ENCODE measurements around the gene GKN1. TPM values are rescaled to one million over a fixed set of nuclear protein-coding genes. Genes with fewer than 3 reads are reported as not detected.

GKN1 gene
- total and polyA plus RNA-seq, 2 donors (not counting 1 experiment from before 2014, with no cell fraction given), result not detected

DNA sequence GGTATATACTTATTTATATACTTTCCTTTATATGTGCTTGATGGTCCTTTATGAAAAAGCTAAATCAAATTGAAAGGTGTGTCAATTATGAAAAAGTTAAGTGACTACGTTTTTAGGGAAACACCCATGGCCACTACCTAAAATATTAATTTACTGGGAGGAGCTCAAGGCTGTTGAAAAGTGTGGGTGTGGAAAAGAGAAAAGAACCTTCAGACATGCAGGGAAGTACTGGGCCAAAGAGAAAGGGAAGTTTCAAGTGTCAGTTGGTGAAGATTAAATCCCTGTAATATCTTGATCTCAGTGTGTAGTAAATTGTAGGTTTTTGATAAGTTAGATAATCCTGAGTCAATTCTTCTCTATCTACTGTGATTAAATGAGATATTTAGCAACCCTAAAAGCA is 6.2 kb upstream of the GKN1 start:
- H3K4me2 ChIP-seq (ENCODE audit: extremely low read depth, insufficient read depth, low read length), result no peak overlapping the region
- no peaks in the 10 kb centered on the region for H3K79me2 ChIP-seq (ENCODE audit: control insufficient read depth, insufficient read depth, low read length)
- peaks cover 3% of the 10 kb centered on the region for H3K4me1 ChIP-seq (ENCODE audit: control insufficient read depth, extremely low read depth, insufficient read depth, low read length)
- H3K27ac ChIP-seq (ENCODE audit: insufficient read depth, low read length), result no peak overlapping the region
- H4K20me1 ChIP-seq (ENCODE audit: control insufficient read depth, extremely low read depth, insufficient read depth, low read length), result no peaks in the 10 kb centered on the region
- H3K9ac ChIP-seq (ENCODE audit: insufficient read depth, low read length), result no peak overlapping the region
- no peak overlapping the region for H3K4me3 ChIP-seq (replicated peaks in 1 of 4; ENCODE audit: control extremely low read depth in 1 of 4, insufficient read depth in 1 of 4, low read depth in 3 of 4, low read length in 4 of 4)
- no peaks in the 10 kb centered on the region for H3K36me3 ChIP-seq (ENCODE audit: control insufficient read depth, insufficient read depth, low read length)
- no peaks in the 10 kb centered on the region for H3K27me3 ChIP-seq (ENCODE audit: control insufficient read depth, insufficient read depth, low read length)
- no peaks in the 10 kb centered on the region for H3K9me3 ChIP-seq (ENCODE audit: control insufficient read depth, insufficient read depth, low read depth, low read length)
- TF ChIP-seq EZH2 (IDR thresholded peaks at IDR 0.05; ENCODE audit: low read length, missing control alignments), result no peak
- TF ChIP-seq, protein P1, sequence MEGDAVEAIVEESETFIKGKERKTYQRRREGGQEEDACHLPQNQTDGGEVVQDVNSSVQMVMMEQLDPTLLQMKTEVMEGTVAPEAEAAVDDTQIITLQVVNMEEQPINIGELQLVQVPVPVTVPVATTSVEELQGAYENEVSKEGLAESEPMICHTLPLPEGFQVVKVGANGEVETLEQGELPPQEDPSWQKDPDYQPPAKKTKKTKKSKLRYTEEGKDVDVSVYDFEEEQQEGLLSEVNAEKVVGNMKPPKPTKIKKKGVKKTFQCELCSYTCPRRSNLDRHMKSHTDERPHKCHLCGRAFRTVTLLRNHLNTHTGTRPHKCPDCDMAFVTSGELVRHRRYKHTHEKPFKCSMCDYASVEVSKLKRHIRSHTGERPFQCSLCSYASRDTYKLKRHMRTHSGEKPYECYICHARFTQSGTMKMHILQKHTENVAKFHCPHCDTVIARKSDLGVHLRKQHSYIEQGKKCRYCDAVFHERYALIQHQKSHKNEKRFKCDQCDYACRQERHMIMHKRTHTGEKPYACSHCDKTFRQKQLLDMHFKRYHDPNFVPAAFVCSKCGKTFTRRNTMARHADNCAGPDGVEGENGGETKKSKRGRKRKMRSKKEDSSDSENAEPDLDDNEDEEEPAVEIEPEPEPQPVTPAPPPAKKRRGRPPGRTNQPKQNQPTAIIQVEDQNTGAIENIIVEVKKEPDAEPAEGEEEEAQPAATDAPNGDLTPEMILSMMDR (conservative IDR thresholded peaks at IDR 0.05 in 1 of 2, IDR thresholded peaks at IDR 0.05 in 1 of 2; ENCODE audit: low read depth in 1 of 2, low read length in 2 of 2), result no peak
- DNase-seq (ENCODE audit: low read depth in 2 of 2), result no peak
- H2AFZ ChIP-seq (ENCODE audit: low read length), result no peak overlapping the region

DNA sequence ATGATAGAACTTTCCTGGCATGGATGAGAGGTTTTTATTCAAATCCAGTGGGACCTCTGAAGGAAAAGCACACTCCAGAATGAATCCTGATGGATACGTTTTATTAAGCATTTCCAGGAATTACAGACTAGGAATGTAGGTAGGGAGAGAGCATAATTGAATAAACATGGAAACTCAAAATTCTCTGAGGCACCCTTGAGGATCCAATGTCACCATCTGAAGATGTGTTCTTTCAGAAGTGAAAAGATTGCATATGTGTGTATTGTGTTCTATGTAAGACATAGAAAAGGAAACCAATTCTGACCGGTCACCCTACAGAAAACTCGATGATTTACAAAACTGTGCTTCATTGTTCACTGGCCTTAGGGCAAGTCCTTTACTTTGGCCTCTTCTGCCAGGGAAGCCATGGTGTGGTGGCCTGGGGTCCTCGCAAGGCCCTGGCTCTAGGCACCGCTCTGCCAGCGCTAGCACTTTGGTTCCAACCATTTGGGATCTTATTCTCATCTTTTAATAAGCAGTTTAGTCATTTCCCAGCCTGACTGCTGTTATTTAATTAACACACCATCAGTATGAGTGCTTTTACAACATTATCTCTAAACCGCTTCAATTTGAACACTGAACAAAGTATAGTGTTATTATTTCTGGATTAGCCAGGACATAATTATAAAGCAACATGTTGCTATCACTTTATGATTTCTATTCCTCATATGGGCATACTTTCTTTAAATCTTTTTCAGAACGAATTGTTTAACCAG is 4.5 kb upstream of the GKN1 start:
- no peaks in the 10 kb centered on the region for H3K79me2 ChIP-seq (ENCODE audit: control insufficient read depth, insufficient read depth, low read length)
- no peaks in the 10 kb centered on the region for H4K20me1 ChIP-seq (ENCODE audit: control insufficient read depth, extremely low read depth, insufficient read depth, low read length)
- peaks cover 3% of the 10 kb centered on the region for H3K4me1 ChIP-seq (ENCODE audit: control insufficient read depth, extremely low read depth, insufficient read depth, low read length)
- H3K36me3 ChIP-seq (ENCODE audit: control insufficient read depth, insufficient read depth, low read length), result no peaks in the 10 kb centered on the region
- H3K4me2 ChIP-seq (ENCODE audit: extremely low read depth, insufficient read depth, low read length), result no peak overlapping the region
- H3K27ac ChIP-seq (ENCODE audit: insufficient read depth, low read length), result no peak overlapping the region
- H3K9me3 ChIP-seq (ENCODE audit: control insufficient read depth, insufficient read depth, low read depth, low read length), result no peaks in the 10 kb centered on the region
- no peak for TF ChIP-seq EZH2 (IDR thresholded peaks at IDR 0.05; ENCODE audit: low read length, missing control alignments)
- no peaks in the 10 kb centered on the region for H3K27me3 ChIP-seq (ENCODE audit: control insufficient read depth, insufficient read depth, low read length)
- DNase-seq (ENCODE audit: low read depth in 2 of 2), result no peak
- no peak overlapping the region for H3K9ac ChIP-seq (ENCODE audit: insufficient read depth, low read length)
- H2AFZ ChIP-seq (ENCODE audit: low read length), result no peak overlapping the region
- H3K4me3 ChIP-seq (replicated peaks in 1 of 4; ENCODE audit: control extremely low read depth in 1 of 4, insufficient read depth in 1 of 4, low read depth in 3 of 4, low read length in 4 of 4), result no peak overlapping the region

DNA sequence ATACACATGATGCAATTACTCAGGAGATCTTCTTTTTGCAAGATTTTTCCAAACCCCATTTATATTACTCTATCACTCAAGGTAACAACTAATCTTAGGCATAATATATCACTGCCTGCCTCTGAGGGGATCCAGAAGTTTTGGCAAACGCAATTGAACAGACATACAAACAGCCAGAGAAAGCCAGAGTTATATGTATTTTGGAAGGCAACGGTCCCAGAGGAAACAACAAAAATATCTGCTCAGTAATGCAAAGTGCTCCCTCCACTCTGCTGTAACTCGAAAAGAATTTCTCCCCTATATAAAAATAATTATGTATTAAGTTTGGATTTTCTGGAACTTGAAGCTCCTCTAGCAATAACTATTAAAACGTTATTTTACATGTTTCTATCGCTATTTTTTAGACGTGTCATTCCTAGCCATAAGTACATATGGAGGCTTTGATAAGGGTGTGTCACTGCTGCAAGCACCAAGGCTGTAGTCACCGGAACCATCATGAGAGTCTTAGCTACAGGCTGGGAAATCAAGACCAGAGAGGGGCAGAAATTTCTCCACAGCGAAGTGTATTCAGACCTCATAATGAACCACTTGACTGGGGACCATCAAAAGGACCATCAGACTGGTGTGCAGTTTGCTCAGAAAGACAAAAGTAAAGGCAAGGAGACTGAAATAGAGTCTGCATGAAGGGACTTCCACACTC is 3.7 kb upstream of the GKN1 start:
- Histone ChIP-seq H3K9ac (ENCODE audit: insufficient read depth, low read length) (no peak overlapping the region), H4K20me1 (ENCODE audit: control insufficient read depth, extremely low read depth, insufficient read depth, low read length) (no peaks in the 10 kb centered on the region), H3K4me2 (ENCODE audit: extremely low read depth, insufficient read depth, low read length) (no peak overlapping the region), H3K9me3 (ENCODE audit: control insufficient read depth, insufficient read depth, low read depth, low read length) (no peaks in the 10 kb centered on the region), H3K4me1 (ENCODE audit: control insufficient read depth, extremely low read depth, insufficient read depth, low read length) (peaks cover 3% of the 10 kb centered on the region), H3K4me3 (replicated peaks in 1 of 4; ENCODE audit: control extremely low read depth in 1 of 4, insufficient read depth in 1 of 4, low read depth in 3 of 4, low read length in 4 of 4) (no peak overlapping the region), H2AFZ (ENCODE audit: low read length) (no peak overlapping the region), H3K27me3 (ENCODE audit: control insufficient read depth, insufficient read depth, low read length) (no peaks in the 10 kb centered on the region), H3K36me3 (ENCODE audit: control insufficient read depth, insufficient read depth, low read length) (no peaks in the 10 kb centered on the region), H3K79me2 (ENCODE audit: control insufficient read depth, insufficient read depth, low read length) (no peaks in the 10 kb centered on the region), H3K27ac (ENCODE audit: insufficient read depth, low read length) (peak overlapping the region; percentile 60)
- TF ChIP-seq EZH2 (IDR thresholded peaks at IDR 0.05; ENCODE audit: low read length, missing control alignments), result no peak
- TF ChIP-seq, protein P1 (conservative IDR thresholded peaks at IDR 0.05 in 1 of 2, IDR thresholded peaks at IDR 0.05 in 1 of 2; ENCODE audit: low read depth in 1 of 2, low read length in 2 of 2), result no peak
- no peak for DNase-seq (ENCODE audit: low read depth in 2 of 2)

All from fibroblast of lung (primary cell).